22Rv1 (cell line): Measurements from ENCODE around the gene PTPRQ.

ENCODE experiments used
- CTCF ChIP-seq: fragments of 450-650 bp; IDR thresholded peaks from 2 replicates; pipeline ENCODE4 v1.5.1; 2017; ENCODE audit warnings: mild to moderate bottlenecking
- ZFX ChIP-seq: fragments of 450-650 bp; IDR thresholded peaks from 2 replicates; pipeline ENCODE4 v1.6.1; 2017; ENCODE audit warnings: antibody characterized with exemption, borderline replicate concordance

GRCh38 chr12:80411787-80412186 lies 32.2 kb upstream of the PTPRQ start:
- TF ChIP-seq CTCF (no peak), ZFX (no peak)
